Nephron (organoid): ENCODE data around the gene ZNF543.
A peak's percentile ranks its signal among the peaks of the same experiment; 100 is the strongest.

Source experiments
- H3K27ac Mint-ChIP-seq, 3 experiments: 2 replicates each; pipeline ENCODE4 v1.8.0; 2020; ENCODE audit warnings: mixed read lengths in 3 of 3, mild to moderate bottlenecking in 2 of 3, moderate library complexity in 1 of 3
- H3K27me3 Mint-ChIP-seq: 2 replicates; pipeline ENCODE4 v1.8.0; 2021; ENCODE audit warnings: low read depth, mild to moderate bottlenecking, moderate library complexity, mixed read lengths
- H3K36me3 Mint-ChIP-seq: 2 replicates; pipeline ENCODE4 v1.8.0; 2020; ENCODE audit warnings: low read depth, mixed read lengths
- H3K4me1 Mint-ChIP-seq: 2 replicates; pipeline ENCODE4 v1.8.0; 2020; ENCODE audit warnings: mixed read lengths
- H3K4me3 Mint-ChIP-seq, 3 experiments: 2 replicates each; pipeline ENCODE4 v1.8.0; 2020; ENCODE audit warnings: mild to moderate bottlenecking in 3 of 3, mixed read lengths in 3 of 3, moderate library complexity in 2 of 3
- H3K9me3 Mint-ChIP-seq: 2 replicates; pipeline ENCODE4 v1.8.0; 2020; ENCODE audit warnings: mixed read lengths
- TF ChIP-seq, protein P1 (sequence below), 3 experiments: fragments of 200-600 bp; sonication (generic); IDR thresholded peaks; one replicate each; pipeline ENCODE4 v1.5.0; 2021; ENCODE audit warnings: antibody characterized with exemption in 3 of 3; ENCODE audit not compliant: unreplicated experiment in 3 of 3

Gene ZNF543

DNA sequence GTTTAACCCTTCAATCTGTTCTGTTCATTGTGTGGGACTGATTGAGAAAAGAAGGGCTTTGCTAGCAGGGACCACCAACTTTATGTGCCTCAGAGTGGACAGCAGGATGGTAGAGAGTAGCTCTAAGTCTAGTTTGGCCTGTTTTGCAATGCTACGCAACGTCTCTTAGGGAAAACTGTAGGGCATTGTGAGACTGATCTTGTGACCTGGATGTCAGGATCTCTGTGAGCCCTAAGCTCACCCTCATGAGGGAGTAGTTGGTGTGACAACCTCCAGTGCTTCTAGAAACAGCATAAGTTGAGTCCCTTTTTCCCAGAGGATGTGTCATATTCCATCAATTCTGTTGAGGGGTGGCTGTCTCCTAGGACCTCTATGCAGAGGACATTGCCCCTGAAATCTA is 9.5 kb upstream of the ZNF543 start:
- H3K4me1 Mint-ChIP-seq, result no peaks in the 10 kb centered on the region
- H3K36me3 Mint-ChIP-seq, result no peaks in the 10 kb centered on the region
- H3K9me3 Mint-ChIP-seq, result peaks cover 4% of the 10 kb centered on the region
- H3K27ac Mint-ChIP-seq, result no peak overlapping the region
- peaks cover 29% of the 10 kb centered on the region for H3K27me3 Mint-ChIP-seq
- no peak overlapping the region for H3K4me3 Mint-ChIP-seq
- TF ChIP-seq, protein P1, sequence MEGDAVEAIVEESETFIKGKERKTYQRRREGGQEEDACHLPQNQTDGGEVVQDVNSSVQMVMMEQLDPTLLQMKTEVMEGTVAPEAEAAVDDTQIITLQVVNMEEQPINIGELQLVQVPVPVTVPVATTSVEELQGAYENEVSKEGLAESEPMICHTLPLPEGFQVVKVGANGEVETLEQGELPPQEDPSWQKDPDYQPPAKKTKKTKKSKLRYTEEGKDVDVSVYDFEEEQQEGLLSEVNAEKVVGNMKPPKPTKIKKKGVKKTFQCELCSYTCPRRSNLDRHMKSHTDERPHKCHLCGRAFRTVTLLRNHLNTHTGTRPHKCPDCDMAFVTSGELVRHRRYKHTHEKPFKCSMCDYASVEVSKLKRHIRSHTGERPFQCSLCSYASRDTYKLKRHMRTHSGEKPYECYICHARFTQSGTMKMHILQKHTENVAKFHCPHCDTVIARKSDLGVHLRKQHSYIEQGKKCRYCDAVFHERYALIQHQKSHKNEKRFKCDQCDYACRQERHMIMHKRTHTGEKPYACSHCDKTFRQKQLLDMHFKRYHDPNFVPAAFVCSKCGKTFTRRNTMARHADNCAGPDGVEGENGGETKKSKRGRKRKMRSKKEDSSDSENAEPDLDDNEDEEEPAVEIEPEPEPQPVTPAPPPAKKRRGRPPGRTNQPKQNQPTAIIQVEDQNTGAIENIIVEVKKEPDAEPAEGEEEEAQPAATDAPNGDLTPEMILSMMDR (IDR thresholded peaks at IDR 0.05; ENCODE audit: unreplicated experiment in 3 of 3), result no peak

DNA sequence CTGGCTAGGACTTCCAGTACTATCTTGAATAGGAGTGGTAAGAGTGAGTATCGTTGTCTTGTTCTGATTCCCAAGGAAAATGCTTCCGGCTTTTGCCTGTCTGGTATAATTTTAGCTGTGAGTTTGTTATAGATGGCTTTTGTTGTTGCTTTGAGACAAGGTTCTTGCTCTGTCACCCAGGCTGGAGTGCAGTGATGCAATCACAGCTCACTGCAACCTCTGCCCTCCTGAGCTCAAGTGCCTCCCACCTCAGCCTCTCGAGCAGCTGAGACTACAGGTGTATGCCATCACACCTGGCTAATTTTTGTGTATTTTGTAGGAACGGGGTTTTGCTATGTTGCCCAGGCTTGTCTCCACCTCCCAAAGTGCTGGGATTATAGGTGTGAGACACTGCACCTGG is 6.1 kb upstream of the ZNF543 start:
- no peaks in the 10 kb centered on the region for H3K4me1 Mint-ChIP-seq

DNA sequence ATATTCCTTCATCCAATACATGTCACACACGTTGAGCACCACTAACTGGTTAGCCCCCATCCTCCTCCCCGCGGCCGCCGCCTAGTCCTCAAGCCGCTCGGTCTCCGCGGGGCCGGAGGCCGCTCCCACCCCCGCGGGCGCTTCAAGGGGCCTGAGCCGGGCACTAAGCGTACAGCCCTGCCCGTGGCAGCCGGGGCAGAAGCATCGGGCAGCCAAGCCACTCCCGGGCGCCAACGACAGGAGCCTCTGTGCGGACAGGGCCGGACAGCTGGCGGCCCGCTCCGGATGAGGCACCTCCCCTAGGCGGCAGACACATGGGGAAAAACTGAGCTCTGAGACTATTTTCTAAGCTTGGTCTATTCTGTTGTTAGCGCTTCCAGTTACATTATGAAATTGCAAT is 2.8 kb upstream of the ZNF543 start:
- no peaks in the 10 kb centered on the region for H3K9me3 Mint-ChIP-seq
- H3K27me3 Mint-ChIP-seq, result peaks cover 47% of the 10 kb centered on the region
- TF ChIP-seq, protein P1 (IDR thresholded peaks at IDR 0.05; ENCODE audit: unreplicated experiment in 3 of 3), result no peak
- H3K4me1 Mint-ChIP-seq, result peaks cover 21% of the 10 kb centered on the region
- no peak overlapping the region for H3K27ac Mint-ChIP-seq
- H3K4me3 Mint-ChIP-seq, result no peak overlapping the region
- H3K36me3 Mint-ChIP-seq, result no peaks in the 10 kb centered on the region

More for the DNA sequence above, 6.1 kb upstream of the ZNF543 start:
- Mint-ChIP-seq H3K27ac (no peak overlapping the region), H3K9me3 (peaks cover 4% of the 10 kb centered on the region), H3K4me3 (no peak overlapping the region), H3K36me3 (no peaks in the 10 kb centered on the region), H3K27me3 (peaks cover 53% of the 10 kb centered on the region)
- TF ChIP-seq, protein P1 (IDR thresholded peaks at IDR 0.05; ENCODE audit: unreplicated experiment in 3 of 3), result no peak

DNA sequence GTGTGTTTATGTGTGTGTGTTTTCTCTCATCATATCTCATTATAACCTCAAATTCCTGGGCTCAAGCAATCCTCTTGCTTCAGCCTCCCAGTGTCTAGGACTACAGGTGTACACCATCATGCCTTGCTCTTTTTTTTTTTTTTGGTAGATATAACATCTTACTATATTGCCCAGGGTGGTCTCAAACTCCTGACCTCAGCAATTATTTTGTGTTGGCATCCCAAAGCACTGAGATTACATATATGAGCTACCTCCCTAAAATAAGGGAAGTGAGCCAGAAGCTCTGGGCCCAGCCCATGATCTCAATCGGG is 448 bp upstream of the ZNF543 start:
- TF ChIP-seq, protein P1 (IDR thresholded peaks at IDR 0.05; ENCODE audit: unreplicated experiment in 3 of 3), result no peak
- peaks cover 14% of the 10 kb centered on the region for H3K36me3 Mint-ChIP-seq
- peaks cover 25% of the 10 kb centered on the region for H3K4me1 Mint-ChIP-seq
- peak overlapping the region; percentile 91 to 98 (median 97) for H3K4me3 Mint-ChIP-seq
- H3K9me3 Mint-ChIP-seq, result no peaks in the 10 kb centered on the region
- peak overlapping the region; percentile 85 to 98 (median 96) for H3K27ac Mint-ChIP-seq
- H3K27me3 Mint-ChIP-seq, result peaks cover 34% of the 10 kb centered on the region

DNA sequence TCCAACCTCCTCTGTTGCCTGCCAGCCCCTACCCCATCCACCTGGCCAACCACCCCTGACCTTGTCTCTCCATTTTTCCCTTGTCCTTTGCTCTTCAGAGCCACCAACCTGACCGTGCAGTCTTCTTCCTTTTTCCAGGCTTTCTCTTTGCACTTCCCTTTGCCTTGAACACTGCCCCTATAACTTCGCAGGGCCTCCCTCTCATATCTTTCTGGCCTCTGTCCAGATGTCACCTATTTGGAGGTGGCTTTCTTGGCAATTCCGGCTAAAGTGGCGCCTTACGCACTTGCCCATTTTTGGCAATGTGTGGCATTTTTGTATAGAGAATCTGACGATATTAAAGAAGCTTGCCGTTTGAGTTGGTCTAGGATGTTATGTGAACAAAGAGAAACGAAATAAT is 844 bp downstream of the ZNF543 start:
- Mint-ChIP-seq H3K27me3 (peaks cover 21% of the 10 kb centered on the region), H3K4me1 (peaks cover 25% of the 10 kb centered on the region), H3K9me3 (no peaks in the 10 kb centered on the region), H3K27ac (peak overlapping the region; percentile 85 to 98 (median 96)), H3K4me3 (peak overlapping the region; percentile 91 to 98 (median 97)), H3K36me3 (peaks cover 26% of the 10 kb centered on the region)
- TF ChIP-seq, protein P1 (IDR thresholded peaks at IDR 0.05; ENCODE audit: unreplicated experiment in 3 of 3), result no peak

DNA sequence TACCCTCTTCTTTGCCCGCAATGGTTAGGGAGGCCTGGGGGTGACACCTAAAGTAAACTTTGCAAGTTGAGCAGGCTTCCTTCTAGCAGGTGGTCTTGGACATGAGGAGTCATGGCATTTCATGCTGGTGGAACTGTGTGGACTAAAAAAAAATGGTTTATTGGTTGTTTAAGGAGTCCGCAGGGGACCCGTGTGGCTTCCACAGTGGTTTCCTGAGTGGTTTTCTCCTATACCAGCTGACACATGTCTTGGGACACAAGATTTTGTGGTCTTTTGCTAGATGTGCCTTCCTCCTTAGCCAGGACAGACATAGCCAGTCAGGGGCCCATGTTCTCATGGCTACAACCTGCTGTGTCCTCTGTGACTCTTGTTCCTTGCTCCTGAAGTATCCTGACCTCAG is 1.5 kb downstream of the ZNF543 start:
- TF ChIP-seq, protein P1 (IDR thresholded peaks at IDR 0.05; ENCODE audit: unreplicated experiment in 3 of 3), result no peak
- Mint-ChIP-seq H3K4me1 (peaks cover 25% of the 10 kb centered on the region), H3K27ac (peak overlapping the region in 2 of 3 experiments; percentile 76 to 85), H3K9me3 (no peaks in the 10 kb centered on the region), H3K4me3 (peak overlapping the region; percentile 91 to 98 (median 97)), H3K27me3 (peaks cover 15% of the 10 kb centered on the region), H3K36me3 (peaks cover 32% of the 10 kb centered on the region)
